Glomerular endothelial cell (primary cell): ENCODE results near the gene FAM32A. TPM values are rescaled to one million over a fixed set of nuclear protein-coding genes. Genes with fewer than 3 reads are reported as not detected.

Experiments
- DNase-seq: peaks from one replicate; pipeline ENCODE4 v3.0.0-alpha.2; 2011; ENCODE audit warnings: low read depth, low spot score; ENCODE audit errors: extremely low read depth
- total RNA-seq: library from RNA; depleted of rRNA; stranded (reverse); fragments of >200 nt; gene quantifications from 2 replicates; pipeline ENCODE4 v1.2.3, GENCODE V29; 2015

The FAM32A gene
- total RNA-seq, 1 donor from 2014 or later: 108 TPM

DNA sequence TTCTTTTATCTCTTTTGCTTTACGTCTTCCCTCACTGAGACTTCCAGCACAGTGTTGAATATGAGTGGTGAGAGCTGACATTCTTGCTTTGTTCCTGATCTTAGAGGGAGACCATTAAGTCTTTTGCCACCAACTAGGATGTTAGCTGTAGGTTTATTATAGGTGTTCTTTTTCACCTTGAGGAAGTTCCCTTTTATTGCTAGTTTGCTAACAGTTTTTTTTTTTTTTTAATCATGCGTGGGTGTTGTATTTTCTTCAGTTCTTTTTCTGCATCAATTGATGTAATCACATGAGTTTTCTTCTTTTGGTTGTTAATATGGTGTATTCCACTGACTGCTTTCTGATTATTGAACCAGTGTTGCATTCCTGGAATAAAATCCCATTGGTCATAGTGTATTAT, 33.6 kb downstream of the FAM32A start:
- DNase-seq: no peak

DNA sequence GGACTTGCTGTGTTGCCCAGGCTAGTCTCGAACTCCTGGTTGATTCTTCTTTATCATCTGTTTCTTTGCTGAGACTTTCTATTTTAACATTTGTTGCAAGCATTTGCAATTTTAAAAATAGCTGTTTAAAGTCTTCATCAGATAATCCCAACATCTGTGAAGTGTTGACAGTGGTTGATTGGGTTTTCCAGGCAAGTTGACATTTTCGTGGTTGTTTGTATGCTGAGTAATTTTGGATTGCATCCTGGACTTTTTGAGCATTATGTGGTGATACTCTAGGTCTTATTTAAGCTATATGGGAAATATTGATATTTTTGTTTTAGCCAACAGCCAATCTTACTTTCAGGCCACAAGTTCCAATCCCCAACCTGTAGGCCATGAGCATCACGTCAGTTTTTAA, 37.6 kb downstream of the FAM32A start:
- DNase-seq: no peak

DNA sequence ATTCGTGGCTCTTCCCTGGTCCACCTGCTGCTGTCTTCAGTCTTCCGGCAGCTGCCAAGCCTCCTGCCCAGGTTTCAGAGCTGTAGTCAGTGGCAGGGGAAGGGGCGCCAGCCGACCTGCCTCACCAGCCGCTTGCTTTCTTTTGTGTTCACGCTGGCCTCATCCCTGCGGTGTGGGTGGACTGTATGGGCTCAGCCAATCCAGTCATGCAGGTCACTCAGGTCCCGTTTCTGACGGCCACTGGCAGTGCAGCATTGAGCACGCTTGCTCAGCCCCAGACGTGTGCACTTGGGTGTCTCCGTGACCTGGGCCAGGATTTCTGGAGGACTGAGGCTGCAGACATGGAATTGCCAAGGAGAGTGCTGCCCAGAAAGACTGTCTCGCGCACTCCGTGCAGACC, 38.5 kb downstream of the FAM32A start:
- DNase-seq: no peak

DNA sequence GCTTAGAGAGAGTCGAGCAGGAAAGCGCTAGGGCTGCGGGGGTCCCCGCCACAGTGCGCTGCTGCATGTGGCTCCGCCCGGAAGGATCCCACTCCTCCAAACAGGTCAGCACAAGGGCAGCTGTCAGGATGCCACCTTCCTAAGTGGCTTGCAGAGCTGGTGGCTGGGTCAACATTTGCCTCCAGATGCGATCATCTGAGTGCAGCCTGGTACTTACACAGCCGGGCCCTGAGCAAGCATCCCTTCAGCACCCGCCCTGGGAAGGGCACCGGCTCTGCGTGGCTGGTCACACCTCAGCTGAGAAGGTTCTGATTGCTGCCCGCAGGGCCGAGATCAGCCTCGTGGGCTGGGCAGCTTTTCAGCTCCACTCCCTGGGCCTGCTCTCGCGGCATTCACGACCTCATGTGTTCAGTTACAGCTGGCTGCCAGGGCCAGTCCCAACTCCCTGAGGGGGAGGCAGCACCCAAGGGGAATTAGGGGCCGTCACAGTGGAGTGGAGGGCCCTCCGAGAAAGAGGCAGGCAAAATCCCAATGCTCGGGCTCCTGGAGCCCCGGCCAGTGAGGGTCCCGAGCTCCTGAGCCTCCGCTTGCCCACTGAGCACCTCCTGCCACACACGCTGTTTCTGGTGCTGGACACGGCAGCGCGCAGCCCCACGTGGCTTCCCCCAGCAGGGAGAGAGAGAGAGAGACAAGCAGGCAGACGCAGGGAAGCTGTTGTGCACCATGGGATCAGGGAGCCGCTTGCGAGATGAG, 39.3 kb downstream of the FAM32A start:
- DNase-seq: no peak

DNA sequence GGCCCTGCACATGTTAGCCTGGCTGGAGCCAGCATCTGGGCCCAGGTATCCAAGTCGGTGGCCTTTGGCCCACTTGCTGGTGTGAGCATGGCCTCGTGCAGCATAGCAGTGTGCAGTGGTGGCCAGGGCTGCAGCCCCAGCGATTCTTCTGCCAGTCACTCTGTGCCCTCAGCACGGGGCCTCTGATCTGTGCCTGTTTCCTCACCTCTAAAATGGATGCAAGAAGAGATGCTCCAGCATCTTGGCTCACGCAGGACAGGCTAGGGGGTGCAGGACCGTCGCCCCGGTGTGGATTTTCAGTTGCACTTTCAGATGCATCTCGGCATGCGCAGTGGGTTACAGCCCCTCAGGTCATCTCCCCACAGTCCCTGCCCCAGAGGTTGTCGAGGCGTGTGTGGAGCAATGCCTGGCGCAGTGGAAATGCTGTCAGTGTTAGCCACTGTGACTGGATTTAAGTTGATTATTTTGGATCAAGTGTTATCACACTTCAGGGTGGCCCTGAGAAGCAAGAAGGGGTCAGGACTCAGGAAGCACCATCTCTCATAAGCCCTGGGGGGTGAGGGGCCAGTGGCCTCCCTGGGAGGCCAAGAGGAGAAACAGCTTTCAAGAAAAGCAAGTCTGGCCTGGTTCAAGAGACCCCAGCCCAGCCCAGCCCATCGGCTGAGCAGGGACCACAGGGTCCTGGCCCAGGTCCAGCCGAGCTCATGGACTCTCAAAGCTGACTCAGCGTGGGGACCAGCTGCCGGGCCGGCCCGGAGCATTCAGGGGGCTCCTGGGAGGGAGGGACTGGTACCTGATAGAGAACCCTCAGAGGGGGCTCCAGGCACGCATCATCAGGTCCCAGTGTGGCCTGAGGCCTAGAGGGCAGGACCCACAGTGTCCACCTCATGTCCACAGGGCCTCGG, 40.3 kb downstream of the FAM32A start:
- DNase-seq: no peak

DNA sequence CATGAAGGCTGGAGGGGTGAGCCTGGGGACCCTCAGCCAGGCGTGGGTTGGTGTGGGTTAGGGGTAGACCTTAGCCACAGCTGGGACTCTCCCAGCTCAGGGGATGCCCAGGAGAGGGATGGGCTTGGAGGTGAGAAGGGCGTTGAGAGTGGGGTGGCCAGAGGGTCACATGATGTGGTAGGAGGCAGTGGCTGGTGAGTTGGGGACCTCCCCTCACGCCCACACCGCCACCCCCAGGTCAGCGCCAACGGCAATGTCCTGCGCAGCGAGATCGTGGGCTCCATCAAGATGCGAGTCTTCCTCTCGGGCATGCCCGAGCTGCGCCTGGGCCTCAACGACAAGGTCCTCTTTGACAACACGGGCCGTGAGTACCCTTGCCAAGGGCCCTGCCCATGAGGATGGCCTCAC, 41.0 kb downstream of the FAM32A start:
- no peak for DNase-seq

DNA sequence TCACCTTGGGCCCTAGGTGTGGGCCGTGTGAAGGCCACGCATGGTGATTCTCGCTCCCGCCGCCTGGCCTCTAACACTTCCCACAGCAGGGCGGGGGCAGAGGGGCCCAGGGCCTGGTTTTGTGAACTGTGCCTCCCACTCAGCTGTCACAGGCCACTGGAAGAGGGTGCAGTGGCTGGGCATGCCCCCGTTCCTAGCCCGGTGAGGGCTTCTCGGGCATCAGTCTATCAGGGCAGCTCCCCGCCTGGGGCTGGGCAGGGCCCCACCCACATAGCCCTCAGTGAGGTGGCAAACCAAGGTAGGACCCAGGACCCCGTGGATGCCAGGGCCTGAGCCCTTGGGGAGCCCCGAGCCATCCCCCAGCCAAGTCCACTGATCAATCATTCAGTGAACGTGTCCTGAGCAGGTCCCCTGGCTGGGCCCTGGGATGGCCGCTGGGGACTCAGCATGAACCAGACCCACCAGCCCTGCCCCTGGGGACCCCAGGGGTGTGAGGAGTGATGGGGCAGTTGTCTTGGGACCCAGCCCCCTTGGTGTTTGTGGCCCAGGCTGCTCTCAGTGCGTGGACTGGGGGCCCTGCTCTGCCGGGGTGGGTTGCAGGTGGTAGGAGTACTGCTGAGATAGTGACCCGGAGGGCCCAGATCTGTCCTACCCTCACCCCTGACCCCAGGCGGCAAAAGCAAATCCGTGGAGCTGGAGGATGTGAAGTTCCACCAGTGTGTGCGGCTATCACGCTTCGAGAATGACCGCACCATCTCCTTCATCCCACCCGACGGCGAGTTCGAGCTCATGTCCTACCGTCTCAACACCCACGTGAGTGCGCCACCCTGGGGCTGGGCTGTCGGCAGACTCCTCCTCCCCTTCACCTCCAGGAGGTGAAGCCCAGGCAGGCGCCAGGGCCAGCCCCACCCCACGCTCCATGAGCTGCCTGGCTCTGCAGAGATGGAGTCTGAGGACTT, 41.9 kb downstream of the FAM32A start:
- DNase-seq: no peak

DNA sequence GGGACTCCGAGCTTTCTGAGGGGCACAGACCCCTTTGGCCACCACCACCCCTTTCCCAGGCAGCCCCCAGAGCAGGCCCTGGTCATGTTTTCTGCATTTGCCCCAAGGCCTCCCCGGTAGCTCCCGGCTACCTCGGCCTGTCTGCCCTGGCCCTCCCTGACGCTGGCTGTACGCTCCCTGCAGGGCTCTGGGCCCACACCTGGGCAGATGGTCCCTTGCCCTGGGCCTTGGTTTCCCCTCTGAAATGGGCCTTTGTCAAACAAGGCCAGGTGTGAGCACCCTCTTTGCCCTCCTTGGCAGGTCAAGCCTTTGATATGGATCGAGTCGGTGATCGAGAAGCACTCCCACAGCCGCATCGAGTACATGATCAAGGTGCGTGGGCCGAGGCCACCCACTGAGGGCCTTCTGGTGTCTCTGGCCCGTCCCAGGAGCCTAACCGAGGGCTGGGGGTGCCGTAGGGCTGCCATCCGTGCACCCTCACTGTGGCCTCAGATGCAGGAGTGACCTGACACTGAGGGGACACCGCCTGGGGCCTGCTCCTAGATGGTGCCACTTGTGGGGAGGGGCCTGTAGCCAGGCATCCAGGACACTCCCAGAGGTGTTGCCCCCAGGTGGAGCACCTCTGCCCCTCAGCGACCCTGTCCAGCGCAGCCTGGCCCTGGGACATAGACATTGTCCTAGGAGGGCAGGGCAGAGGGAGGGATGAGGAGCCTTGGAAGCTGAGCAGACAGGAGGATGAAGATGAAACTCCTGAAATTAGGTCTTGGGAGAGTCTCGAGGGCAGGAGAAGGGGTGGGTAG, 42.8 kb downstream of the FAM32A start:
- no peak for DNase-seq

DNA sequence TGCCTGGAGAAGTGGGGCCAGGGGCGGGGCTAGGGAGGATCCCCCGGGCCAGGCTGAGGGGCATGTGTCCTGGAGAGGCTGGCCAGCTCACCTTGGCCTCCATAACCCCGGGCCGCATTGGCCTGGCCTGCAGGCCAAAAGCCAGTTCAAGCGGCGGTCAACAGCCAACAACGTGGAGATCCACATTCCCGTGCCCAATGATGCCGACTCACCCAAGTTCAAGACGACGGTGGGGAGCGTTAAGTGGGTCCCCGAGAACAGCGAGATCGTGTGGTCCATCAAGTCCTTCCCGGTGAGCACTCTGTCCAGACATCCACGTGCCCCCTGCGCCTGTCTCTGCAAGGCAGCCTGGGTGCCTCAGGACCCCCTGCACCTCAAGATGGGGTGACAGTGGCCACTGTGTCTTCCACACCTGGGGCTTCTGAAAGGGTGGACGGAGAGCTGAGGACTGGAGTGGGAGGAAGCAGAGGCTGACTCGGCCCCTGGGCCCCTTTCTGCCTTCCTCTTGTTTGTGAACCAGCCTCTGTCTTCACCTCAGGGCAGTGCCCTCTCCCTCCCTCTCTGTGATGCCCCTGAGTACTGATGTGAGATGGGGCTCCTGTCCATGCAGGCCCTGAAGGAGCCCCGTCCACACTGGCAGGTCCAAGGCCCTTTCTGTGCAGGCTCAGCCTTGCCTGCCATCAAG, 43.6 kb downstream of the FAM32A start:
- no peak for DNase-seq

DNA sequence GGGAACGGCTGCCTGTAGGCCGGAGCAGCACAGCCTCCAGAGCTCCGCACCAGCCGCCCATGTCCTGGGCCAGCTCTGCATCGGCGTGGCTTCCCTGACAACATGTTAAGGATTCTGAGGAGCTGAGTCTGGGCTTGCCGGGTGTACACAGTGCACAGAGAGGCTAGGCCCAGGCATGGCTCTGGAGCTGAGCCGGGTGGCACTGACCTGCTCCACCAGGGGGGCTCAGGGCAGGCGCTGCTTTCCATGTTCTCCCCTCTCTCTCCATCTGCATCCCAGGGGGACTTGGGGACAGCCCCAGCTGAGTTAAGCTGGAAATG, 44.1 kb downstream of the FAM32A start:
- no peak for DNase-seq

DNA sequence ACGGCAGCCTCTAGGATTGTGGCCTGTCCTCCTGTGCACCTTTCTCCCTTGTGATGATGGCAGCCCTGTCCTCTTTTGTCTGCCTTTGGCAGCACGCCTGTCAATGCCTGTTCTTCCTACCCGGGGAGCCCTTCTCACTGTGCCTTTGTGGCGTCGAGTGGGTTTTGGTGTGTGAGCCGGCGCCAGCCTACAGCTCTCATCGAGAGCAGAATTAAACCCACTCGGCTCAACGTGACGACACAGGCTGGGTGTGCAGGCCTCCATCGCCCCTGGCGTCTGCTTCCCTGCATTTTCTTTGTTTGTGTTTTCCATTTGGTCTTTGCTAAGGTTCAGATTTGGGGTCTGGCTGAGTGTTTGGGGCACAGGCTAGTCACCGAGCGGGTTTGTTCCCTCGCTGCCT, 46.9 kb downstream of the FAM32A start:
- DNase-seq: no peak

DNA sequence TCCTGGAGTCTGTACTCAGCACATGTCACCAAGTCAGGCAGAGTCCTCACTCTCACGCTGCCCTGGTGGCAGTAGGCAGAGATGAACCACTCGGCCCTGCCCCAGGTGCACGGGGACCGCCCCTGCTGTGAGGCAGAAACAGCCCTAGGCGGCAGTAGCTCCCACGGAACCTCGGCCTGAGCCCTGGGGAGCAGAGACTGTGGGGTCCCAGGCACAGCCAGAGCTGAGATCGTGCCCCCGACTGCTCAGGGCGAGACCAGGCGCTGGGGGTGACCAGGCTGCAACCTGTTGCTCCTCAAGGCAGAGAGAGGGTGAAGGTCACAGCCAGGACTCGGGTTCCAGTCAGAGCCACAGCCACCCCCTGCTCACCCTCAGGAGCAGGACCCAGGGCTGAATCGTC, 47.4 kb downstream of the FAM32A start:
- no peak for DNase-seq

DNA sequence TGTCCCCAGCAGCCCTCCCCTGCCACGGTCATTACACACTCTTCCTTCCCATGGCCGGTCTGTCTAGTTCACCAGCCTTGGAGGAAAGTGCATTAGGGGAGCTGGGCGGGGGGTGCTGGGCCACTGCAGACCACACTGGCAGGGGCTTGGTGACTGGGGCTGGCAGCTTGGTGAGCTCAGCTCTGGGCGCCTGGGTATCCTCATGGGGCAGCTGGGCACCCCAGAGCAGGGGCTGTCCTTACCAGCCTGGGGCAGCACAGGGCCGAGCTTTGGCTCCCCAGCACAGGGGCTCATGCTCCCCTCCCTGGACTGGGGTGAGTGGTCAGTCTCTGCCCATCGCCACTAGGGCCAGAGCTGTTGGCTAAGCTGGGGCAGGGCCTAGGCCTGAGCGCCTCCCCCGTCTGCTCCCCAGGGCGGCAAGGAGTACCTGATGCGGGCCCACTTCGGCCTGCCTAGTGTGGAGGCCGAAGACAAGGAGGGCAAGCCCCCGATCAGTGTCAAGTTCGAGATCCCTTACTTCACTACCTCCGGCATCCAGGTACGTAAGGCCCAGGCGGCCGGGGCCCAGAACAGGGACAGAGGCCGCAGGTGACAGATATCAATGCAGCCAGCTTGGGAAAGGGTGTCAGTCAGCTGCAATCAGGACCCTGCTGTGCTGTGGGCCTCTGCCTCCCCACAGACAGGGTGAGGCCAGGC, 48.0 kb downstream of the FAM32A start:
- DNase-seq: no peak

DNA sequence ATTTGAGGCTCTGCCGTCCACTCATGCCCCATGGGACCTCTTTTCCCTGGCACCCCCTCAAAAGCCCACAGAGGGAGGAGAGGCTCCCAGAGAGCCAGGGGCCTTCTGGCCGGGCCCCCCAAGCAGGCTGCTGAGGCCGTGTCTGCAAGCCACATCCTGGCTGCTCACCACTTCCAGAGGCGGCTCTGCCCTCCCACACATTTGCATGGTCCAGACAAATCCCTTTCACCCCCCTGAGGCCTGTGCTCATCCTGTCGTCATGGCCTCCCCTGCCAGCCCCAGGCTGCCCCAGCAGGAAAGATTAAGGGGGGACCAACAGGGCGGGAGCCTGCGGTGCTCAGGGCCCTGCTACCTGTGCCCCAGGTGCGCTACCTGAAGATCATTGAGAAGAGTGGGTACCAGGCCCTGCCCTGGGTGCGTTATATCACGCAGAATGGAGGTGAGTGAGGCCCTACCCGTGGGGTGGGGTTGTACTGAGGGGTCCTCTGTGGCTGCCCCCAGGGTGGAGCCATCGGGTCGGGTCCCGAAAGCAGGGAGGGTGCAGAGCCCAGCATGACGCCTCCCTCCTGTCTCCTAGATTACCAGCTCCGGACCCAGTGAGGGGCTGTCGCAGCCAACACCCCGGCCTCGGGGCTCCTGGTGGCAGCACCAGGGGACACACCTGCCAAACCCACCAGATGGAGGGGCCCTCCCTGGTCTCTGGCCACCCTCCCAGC, 48.8 kb downstream of the FAM32A start:
- DNase-seq: no peak

DNA sequence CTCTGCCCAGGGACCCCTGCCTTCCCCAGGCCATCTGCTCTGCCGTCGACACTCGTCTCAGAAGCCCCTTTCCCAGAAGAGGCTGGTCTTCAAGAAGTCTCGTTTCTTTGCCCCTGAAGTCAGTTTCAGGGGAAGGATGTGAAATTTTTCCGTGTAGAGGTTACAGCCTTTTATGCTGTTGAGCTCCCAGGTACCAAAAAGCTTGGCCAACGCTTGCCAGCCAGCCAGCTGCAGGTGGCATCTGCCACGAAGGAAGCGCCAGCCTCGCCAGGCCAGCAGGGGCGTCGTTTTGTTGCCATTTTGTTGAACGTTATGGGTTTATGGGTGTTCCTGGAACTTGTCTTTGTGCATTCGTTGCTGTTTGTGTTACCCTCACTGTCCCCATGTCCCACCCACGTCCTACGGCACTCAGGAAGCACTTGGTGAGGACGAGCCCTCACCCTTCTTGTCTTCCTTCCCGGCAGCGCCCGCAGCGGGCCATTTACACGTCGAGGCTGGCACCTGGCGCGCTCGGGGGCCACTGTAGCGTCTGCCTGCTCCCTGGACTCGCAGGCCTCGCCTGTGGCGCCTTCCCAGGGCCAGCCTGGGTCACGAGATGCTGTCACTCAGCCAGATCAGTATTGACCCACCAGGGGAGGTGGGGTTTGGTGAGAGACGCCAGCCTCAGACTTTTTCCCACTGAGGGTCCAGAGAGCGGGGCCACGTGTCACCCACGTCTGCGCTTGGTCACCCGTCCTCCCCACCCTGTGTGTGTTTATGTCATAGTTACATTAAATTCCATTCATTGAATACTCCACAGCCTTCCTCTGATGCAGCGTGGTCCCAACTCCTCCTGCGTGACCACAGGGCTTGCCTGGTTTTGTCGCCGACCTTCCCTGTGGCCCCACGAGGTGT, 49.6 kb downstream of the FAM32A start:
- DNase-seq: no peak

DNA sequence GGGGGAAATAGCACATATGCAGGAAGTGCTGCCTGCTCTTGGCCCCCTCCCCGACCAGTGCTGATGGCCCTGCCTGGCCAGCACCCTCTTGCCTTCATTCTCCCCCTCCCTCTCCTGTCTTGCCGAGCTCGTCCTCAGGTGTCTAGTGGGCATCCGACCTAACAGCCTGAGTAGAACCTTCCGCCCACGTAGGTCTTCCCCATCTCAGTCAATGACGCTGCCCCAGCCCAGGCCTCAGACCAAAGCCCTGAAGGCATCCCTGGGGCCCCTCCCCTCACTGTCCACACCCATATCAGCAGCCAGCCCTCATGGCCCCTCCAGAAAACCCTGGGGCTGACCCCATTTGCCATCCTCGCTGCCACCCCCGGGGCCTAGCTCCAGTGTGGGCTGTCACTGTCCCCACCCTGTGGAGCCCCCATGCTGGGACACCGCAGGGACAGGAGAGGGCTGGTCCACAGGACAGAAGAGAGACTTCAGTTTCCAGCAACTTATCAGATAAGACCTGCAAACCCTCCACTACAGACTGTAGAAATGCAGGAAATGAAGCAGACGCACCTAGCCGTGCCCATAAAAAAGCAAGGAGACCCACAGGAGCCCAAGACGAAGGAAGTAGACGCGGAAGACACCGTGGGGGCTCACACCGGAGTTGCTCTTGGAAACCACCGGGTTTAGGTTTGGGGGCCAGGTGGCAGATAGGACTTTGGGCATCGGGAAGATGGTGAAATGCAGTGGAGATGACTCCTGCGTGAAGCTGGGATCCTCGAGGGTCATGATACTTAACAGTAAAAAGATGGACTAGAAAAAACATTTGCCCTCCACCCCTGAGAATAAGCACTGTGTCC, 50.8 kb downstream of the FAM32A start:
- no peak for DNase-seq
